ENCODE data around the gene CA11.

Gene CA11

GRCh38 chr19:48651683-48652048 is 5.7 kb upstream of the CA11 start:
- DNase-seq (ENCODE audit: low read depth in 2 of 2): no peak
- no peak overlapping the region for H3K4me3 ChIP-seq (replicated peaks in 1 of 2; ENCODE audit: low read depth in 2 of 2, low read length in 2 of 2)
- TF ChIP-seq CTCF (IDR thresholded peaks at IDR 0.05; ENCODE audit: low read depth, low read length): no peak

GRCh38 chr19:48650974-48651682 is 5.1 kb upstream of the CA11 start:
- DNase-seq (ENCODE audit: low read depth in 2 of 2): no peak
- no peak for TF ChIP-seq CTCF (IDR thresholded peaks at IDR 0.05; ENCODE audit: low read depth, low read length)

GRCh38 chr19:48648134-48648533 is 2.1 kb upstream of the CA11 start:
- no peak for DNase-seq (ENCODE audit: low read depth in 2 of 2)
- H3K4me3 ChIP-seq (replicated peaks in 1 of 2; ENCODE audit: low read depth in 2 of 2, low read length in 2 of 2): no peak overlapping the region
- TF ChIP-seq CTCF (IDR thresholded peaks at IDR 0.05; ENCODE audit: low read depth, low read length): no peak

More at GRCh38 chr19:48650974-48651682, 5.1 kb upstream of the CA11 start:
- H3K4me3 ChIP-seq (replicated peaks in 1 of 2; ENCODE audit: low read depth in 2 of 2, low read length in 2 of 2): no peak overlapping the region

- no peak for TF ChIP-seq CTCF (IDR thresholded peaks at IDR 0.05; ENCODE audit: low read depth, low read length)
- DNase-seq (ENCODE audit: low read depth in 2 of 2): no peak
- peak overlapping the region; percentile 48 to 50 for H3K4me3 ChIP-seq (replicated peaks in 1 of 2; ENCODE audit: low read depth in 2 of 2, low read length in 2 of 2)
Measured at GRCh38 chr19:48646722-48647216, 782 bp upstream of the CA11 start.

GRCh38 chr19:48645620-48646000 is 377 bp downstream of the CA11 start:
- peak overlapping the region; percentile 48 to 50 for H3K4me3 ChIP-seq (replicated peaks in 1 of 2; ENCODE audit: low read depth in 2 of 2, low read length in 2 of 2)
- no peak for TF ChIP-seq CTCF (IDR thresholded peaks at IDR 0.05; ENCODE audit: low read depth, low read length)
- no peak for DNase-seq (ENCODE audit: low read depth in 2 of 2)

GRCh38 chr19:48644839-48645619 is 958 bp downstream of the CA11 start:
- no peak for TF ChIP-seq CTCF (IDR thresholded peaks at IDR 0.05; ENCODE audit: low read depth, low read length)
- peak overlapping the region in 1 of 2 donors; percentile 50 for H3K4me3 ChIP-seq (replicated peaks in 1 of 2; ENCODE audit: low read depth in 2 of 2, low read length in 2 of 2)
- peak; percentile 78 to 86 for DNase-seq (ENCODE audit: low read depth in 2 of 2)
